ENCODE data around the gene U2AF2.

GRCh38 chr19:55652311-55653128 is 2.3 kb upstream of the U2AF2 start:
- TF ChIP-seq CTCF (IDR thresholded peaks at IDR 0.05) = no peak
- TF ChIP-seq POLR2A (IDR thresholded peaks at IDR 0.05) = no peak

Measured in lower leg skin (tissue), 3 donors.